Stomach smooth muscle (tissue), 2 donors: ENCODE results near the gene TNS1.
A peak's percentile ranks its signal among the peaks of the same experiment; 100 is the strongest.

Source experiments
- H3K27ac ChIP-seq: one replicate; pipeline ENCODE4 v1.7.0; 2013; ENCODE audit warnings: mild to moderate bottlenecking, low read length, inconsistent platforms
- H3K27me3 ChIP-seq, 2 donors: one replicate each; pipeline ENCODE4 v1.7.0; 2013; ENCODE audit warnings: low read length in 2 of 2; ENCODE audit not compliant: insufficient read depth in 2 of 2, control insufficient read depth in 1 of 2
- H3K36me3 ChIP-seq, 2 donors: one replicate each; pipeline ENCODE4 v1.7.0; 2013; ENCODE audit warnings: low read length in 2 of 2; ENCODE audit not compliant: control insufficient read depth in 2 of 2, insufficient read depth in 2 of 2
- H3K4me1 ChIP-seq: one replicate; pipeline ENCODE4 v1.7.0; 2013; ENCODE audit warnings: low read length; ENCODE audit not compliant: control insufficient read depth, insufficient read depth
- H3K4me3 ChIP-seq, 2 donors: one replicate each; pipeline ENCODE4 v1.7.0; 2013; ENCODE audit warnings: low read length in 2 of 2
- H3K9ac ChIP-seq, 2 donors: one replicate each; pipeline ENCODE4 v1.7.0; 2013; ENCODE audit warnings: low read length in 2 of 2, mild to moderate bottlenecking in 1 of 2
- H3K9me3 ChIP-seq, 2 donors: one replicate each; pipeline ENCODE4 v1.7.0; 2013; ENCODE audit warnings: low read length in 2 of 2; ENCODE audit not compliant: control insufficient read depth in 2 of 2
- donor health status: healthy.
- donor health status: Pancreatic carcinoma.

TNS1 gene

GRCh38 chr2:217801115-217801531, 201.7 kb downstream of the TNS1 start:
- H3K36me3 ChIP-seq, result peaks cover 48 to 56% of the 10 kb centered on the region in 2 donors
- no peak overlapping the region for H3K9ac ChIP-seq
- H3K27me3 ChIP-seq, result no peaks in the 10 kb centered on the region
- peak overlapping the region; percentile 55 for H3K27ac ChIP-seq
- H3K9me3 ChIP-seq, result no peaks in the 10 kb centered on the region
- no peak overlapping the region for H3K4me3 ChIP-seq
- peaks cover 53% of the 10 kb centered on the region for H3K4me1 ChIP-seq

- H3K9me3 ChIP-seq, result no peaks in the 10 kb centered on the region
- H3K36me3 ChIP-seq, result peaks cover 46 to 50% of the 10 kb centered on the region in 2 donors
- no peak overlapping the region for H3K9ac ChIP-seq
- no peaks in the 10 kb centered on the region for H3K27me3 ChIP-seq
- H3K4me1 ChIP-seq, result peaks cover 47% of the 10 kb centered on the region
- peak overlapping the region; percentile 55 for H3K27ac ChIP-seq
- H3K4me3 ChIP-seq, result no peak overlapping the region
Observed at GRCh38 chr2:217800433-217801114, 202.2 kb downstream of the TNS1 start.

GRCh38 chr2:217799563-217800432, 203.0 kb downstream of the TNS1 start:
- Histone ChIP-seq H3K9me3 (no peaks in the 10 kb centered on the region), H3K9ac (peak overlapping the region in 1 of 2 donors; percentile 5), H3K27me3 (no peaks in the 10 kb centered on the region), H3K4me1 (peaks cover 46% of the 10 kb centered on the region), H3K36me3 (peaks cover 42 to 47% of the 10 kb centered on the region in 2 donors), H3K4me3 (no peak overlapping the region), H3K27ac (peak overlapping the region; percentile 77)

- Histone ChIP-seq H3K9ac (no peak overlapping the region), H3K9me3 (no peaks in the 10 kb centered on the region), H3K27me3 (no peaks in the 10 kb centered on the region), H3K27ac (peak overlapping the region; percentile 77), H3K36me3 (peaks cover 33 to 40% of the 10 kb centered on the region in 2 donors), H3K4me3 (no peak overlapping the region), H3K4me1 (peaks cover 47% of the 10 kb centered on the region)
Observed at GRCh38 chr2:217798743-217799562, 203.8 kb downstream of the TNS1 start.

GRCh38 chr2:217798191-217798590, 204.6 kb downstream of the TNS1 start:
- no peak overlapping the region for H3K9ac ChIP-seq
- H3K27ac ChIP-seq, result peak overlapping the region; percentile 77
- no peak overlapping the region for H3K4me3 ChIP-seq
- H3K9me3 ChIP-seq, result no peaks in the 10 kb centered on the region
- H3K36me3 ChIP-seq, result peaks cover 27 to 34% of the 10 kb centered on the region in 2 donors
- no peaks in the 10 kb centered on the region for H3K27me3 ChIP-seq
- peaks cover 47% of the 10 kb centered on the region for H3K4me1 ChIP-seq

- Histone ChIP-seq H3K9me3 (no peaks in the 10 kb centered on the region), H3K36me3 (peaks cover 22 to 29% of the 10 kb centered on the region in 2 donors), H3K4me3 (no peak overlapping the region), H3K27me3 (no peaks in the 10 kb centered on the region), H3K27ac (peak overlapping the region; percentile 77), H3K9ac (no peak overlapping the region), H3K4me1 (peaks cover 51% of the 10 kb centered on the region)
Observed at GRCh38 chr2:217797661-217798069, 205.1 kb downstream of the TNS1 start.

GRCh38 chr2:217797165-217797564, 205.6 kb downstream of the TNS1 start:
- Histone ChIP-seq H3K4me3 (no peak overlapping the region), H3K4me1 (peaks cover 51% of the 10 kb centered on the region), H3K27me3 (no peaks in the 10 kb centered on the region), H3K36me3 (peaks cover 19 to 25% of the 10 kb centered on the region in 2 donors), H3K9ac (peak overlapping the region in 1 of 2 donors; percentile 21), H3K27ac (peak overlapping the region; percentile 77), H3K9me3 (no peaks in the 10 kb centered on the region)

- Histone ChIP-seq H3K4me1 (peaks cover 44% of the 10 kb centered on the region), H3K36me3 (peaks cover 13 to 21% of the 10 kb centered on the region in 2 donors), H3K9ac (no peak overlapping the region), H3K27ac (peak overlapping the region; percentile 37), H3K27me3 (no peaks in the 10 kb centered on the region), H3K9me3 (no peaks in the 10 kb centered on the region), H3K4me3 (no peak overlapping the region)
Observed at GRCh38 chr2:217795706-217796465, 206.9 kb downstream of the TNS1 start.

GRCh38 chr2:217795067-217795466, 207.7 kb downstream of the TNS1 start:
- Histone ChIP-seq H3K4me1 (peaks cover 43% of the 10 kb centered on the region), H3K27me3 (no peaks in the 10 kb centered on the region), H3K9ac (no peak overlapping the region), H3K9me3 (no peaks in the 10 kb centered on the region), H3K4me3 (no peak overlapping the region), H3K27ac (no peak overlapping the region), H3K36me3 (peaks cover 10 to 15% of the 10 kb centered on the region in 2 donors)
